ENCODE data around the gene PCDH15.
A peak's percentile ranks its signal among the peaks of the same experiment; 100 is the strongest.

PCDH15 gene

DNA sequence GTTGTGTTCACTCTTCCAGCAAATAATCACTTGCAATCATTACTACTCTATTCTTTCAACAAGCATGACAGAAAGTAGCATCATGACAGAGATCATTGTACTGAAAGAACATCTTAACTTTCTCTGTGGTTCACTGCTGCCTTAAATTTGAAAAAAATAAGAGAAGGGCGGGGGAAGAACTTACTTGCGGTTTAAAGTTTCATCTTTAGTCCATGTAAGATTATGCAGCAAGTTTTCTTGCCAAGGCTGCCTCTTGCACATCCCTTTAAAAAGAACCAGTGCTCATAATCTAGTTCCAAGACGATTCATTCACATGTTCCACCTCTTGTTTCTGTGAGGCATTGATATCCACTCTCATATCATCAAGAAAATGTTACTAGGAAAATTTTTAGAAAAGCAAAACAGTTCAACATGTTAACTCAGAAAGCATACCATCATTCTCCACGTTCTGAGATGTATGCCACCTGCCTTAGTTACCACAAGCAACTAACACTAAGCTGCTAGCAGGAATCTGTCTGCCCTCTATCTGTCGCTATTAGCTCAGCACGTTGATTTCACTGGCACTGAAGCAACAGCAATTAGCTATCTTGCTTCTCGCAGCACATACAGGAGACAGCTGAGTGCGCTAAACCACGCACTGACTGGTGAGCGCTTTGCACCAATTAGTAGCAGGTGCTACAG is at the start of gene PCDH15:
PCDH15 (minus strand) TSS at position 491 of the 681 bp plus-strand sequence. CDS start 136,969 bp downstream, outside the sequence.
- DNase-seq, result peak; percentile 56

DNA sequence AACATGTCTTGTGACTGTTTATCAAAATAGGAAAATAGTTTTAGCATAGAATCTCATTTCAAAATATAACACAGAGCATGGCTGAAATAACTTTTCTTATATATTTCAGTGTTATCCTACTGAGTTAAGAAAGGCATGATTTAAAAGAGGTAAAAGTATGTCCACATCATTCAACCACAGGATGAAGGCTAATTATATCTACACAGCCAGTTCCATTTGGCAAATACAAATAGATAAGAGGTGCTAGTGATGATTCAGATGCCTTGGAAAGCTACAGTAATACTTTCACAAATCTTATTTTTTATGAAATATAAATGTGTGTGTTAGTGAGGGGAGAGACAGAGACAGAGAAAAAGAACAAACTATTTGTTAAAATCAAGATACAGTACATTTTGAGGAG is 42.9 kb upstream of the PCDH15 start:
- DNase-seq, result no peak

DNA sequence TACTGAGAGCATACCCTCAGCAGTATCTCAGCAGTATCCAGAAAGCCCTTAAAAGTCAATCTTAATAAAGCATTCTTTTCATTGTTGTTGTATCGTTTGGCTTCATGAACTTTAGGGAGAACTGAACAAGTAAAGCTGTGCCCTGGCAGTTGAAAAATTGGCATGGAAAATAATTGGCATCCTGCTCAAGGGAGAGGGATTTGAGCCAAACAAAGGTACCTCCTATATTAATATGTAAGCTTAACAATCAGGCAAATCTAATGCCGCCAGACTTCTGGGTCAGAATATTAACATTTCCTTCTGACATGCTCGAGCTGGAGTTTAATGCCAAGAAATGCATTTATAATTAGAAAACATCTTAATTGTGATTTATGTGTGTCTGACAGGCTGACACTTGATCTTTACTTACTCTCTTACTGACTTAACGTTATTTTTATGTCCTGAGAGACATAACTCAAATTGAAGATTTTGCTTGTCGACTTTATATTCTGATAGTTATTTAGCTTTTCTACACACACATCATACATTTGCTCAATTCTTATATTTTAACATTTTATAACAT is 42.1 kb upstream of the PCDH15 start:
- no peak for DNase-seq

DNA sequence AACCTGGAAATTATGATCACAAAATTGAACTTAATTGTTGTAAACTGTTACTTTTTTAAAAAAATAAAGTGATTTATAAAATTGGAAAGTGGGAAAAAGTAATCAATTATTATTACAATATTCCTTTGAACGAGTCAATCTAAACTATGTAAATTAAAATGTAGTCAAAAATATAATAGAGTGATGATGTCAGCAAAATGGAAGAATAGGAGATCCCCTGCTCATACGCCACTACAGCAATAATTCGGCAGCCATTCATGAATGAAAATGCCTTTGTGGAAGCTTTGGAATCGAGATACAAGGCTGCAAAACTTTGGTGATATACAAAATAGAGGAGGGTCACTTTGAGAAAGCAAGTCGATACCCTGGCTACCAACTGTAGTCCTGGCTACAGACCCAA is 36.4 kb upstream of the PCDH15 start:
- no peak for DNase-seq

DNA sequence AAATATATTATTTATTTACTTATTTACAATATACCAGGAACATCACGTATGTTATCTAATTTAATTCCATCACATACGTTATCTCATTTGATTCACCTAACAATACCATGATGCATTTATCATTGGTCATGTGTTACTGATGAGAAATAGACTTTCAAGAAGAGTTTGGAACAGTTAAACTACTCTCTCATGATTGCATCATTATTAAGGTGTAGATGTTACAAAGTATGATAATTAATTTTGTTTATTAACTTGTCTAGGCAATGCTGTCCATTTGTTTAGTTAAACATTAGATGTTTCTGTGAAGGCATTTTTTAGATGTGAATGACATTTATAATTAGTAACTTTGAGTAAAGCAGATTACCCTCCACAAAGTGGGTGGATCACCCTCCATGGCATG is 32.0 kb upstream of the PCDH15 start:
- DNase-seq, result no peak

DNA sequence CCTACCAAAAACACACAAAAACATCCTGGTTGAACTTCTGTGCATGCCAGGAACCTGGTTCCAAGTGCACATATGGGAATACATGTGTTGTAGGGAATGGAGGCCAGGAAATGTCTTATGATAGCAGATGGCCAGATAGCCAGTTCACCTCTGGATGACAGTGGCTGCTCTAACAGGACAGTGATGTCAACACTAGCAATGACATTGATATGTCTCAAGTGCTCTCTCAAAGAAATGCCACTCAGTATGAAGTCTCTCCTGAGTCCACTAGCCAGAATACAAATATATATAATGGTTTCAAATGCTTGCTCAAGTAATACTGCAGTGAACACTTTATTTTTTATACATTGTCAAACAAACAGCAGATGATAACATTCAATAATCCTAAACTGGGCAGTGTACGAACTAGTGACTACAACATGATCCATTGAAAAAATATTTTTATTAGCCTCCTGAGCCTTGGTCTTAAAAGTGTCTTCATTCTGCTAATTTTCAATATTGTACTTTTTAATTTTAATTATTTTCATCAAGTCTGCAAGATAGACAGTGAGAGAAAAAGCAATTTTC is 26.0 kb upstream of the PCDH15 start:
- no peak for DNase-seq

DNA sequence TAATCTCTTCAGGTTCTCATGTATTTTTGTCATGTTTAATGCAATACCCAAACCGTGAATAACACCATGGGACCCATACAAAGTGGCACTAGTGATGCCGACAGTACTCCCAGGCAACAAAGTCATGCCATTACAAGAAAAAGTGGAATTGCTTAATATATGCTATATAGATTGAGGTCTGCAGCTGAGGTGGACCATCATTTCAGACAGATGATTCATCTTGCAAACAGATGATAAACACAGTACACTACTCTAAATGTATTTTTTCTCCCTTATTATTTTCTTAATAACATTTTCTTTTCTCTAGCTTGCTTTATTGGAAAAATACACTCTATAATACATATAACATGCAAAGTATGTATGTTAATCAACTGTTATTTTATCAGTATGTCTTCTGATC is 14.6 kb upstream of the PCDH15 start:
- DNase-seq, result no peak

DNA sequence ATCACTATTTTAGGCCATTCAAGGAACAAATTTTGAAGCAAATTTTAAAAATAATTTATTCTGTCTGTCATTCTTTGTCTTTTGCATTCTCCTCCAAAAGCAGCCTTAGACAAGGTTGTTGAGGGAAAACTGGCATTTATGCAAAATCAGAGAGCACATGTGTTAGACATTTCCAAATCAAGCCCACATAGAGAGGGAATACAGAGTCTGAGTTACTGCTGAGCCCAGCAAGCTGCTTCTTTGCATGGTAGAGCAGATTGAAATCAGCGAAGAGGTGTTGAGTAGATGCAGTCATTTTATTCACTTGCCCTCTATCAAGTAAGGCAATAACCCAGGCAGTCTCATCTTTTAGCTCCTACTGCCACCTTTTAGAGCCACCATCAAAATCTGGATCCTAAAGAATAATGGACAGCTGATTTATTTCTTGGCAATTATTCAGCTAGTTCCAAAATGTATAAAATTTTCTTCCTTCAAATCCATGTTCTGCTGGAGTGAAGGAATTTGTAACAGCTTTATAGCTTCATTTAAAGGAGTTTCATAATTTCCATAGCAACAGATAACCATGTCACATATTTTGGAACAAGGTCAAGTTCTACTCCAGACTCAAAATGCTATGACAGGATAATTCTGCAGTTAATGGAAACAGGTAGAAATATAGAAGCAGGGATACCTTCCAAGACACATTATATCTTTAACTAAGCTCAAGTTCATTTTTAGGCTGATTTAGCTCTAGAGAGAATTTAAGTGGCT is 7.3 kb upstream of the PCDH15 start:
- DNase-seq, result no peak

DNA sequence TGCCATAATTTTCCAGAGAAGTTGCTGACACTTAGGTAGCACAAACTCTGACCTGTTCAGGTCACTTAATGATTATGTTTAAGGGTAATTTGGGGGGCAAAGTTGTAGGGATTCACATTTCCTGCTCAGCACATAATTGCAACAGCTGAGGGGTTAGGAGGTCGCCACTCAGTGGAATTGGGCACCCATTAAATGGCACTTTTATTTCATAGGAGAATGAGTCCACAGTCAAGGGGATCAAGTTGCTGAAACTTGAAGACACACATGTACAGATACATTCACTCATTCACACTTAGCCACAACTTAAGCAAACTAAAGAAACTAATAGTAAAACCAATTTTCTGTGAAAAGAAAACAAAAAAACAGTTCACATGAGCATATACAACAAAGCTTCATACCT is 1.5 kb downstream of the PCDH15 start:
- no peak for DNase-seq

DNA sequence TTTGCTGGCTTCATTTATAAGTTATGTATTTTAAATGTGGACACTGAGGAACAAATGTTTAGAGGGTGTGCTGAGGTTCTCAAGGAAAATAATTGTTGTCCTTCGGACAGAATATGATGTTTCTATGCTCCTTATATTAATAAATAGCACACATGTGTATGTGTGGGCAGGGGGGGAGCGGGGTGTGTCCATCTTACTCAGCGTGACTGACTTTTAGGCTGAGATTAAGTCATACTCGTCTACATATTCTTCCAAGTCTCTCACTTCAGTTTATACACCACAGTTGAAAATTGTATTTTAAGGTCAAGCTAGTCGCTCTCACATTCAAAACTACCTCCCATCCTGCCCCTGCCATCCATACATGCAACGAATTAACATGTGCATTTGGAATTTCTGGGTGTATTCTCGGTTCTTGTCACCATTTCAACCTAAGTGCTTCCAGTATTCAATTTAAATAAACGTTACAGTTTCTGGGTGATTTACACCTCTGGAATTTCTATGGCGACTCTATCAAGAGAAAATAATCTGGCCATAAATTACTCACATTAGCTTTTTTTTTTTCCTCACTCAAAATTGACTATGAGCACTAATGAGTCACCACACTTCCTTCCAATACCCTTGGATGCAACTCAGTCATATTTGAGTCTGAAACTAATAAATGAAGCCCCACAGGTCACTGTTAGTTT is 3.3 kb downstream of the PCDH15 start:
- DNase-seq, result no peak

DNA sequence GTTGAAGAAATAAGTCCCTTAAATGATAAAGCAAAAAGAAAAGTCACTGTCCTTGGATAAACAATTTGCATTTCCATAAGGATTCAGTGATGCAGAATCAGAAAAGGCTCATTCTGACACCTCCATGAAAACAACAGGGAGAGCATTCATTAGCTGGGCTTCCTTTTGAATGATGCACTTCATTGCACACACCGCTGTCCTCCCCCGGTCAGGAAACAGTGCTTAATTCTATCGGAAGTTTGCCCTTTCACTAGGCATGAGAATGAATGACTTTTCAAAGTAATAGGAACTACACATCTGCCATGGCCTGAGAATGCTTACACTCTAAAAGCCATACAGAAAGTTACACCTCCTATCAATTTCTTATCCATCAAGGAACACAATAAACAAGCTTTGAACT is 4.2 kb downstream of the PCDH15 start:
- DNase-seq, result no peak

DNA sequence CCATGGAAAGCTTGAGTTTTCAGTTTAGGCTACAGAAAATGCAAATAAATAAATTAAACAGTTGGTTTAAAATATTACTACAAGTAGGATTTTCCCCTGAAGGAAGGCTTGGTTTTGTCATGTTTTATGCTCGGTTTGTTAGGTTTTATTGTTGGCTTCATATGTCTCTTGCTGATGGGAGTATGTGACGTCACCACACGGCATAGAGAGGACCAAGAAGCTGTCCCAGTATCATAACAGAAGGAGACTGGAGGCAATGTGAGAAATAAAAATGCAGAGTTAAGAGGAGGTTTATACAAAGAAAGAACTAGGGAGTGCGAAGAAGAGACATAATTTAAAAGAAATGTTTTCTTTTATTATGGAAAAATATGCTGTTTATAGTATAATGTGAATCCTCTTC is 24.4 kb downstream of the PCDH15 start:
- DNase-seq, result no peak

DNA sequence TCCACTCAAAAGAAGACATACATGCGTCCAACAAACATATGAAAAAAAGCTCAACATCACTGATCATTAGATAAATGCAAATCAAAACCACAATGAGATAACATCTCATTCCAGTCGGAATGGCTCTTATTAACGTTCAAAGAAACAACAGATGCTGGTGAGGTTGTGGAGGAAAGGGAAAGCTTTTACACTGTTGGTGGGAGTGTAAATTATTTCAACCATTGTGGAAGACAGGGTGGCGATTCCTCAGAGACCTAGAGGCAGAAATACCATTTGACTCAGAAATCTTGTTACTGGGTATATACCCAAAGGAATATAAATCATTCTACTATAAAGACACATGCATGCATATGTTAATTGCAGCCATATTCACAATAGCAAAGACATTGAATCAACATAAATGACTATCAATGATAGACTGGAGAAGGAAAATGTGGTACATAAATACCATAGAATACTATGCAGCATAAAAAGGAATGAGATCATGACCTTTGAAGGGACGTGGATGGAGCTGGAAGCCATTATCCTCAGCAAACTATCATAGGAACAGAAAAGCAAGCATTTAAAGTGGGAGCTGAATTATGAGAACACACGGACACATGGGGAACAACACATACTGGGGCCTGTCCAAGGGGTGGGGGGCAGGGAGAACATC is 28.4 kb downstream of the PCDH15 start:
- no peak for DNase-seq

DNA sequence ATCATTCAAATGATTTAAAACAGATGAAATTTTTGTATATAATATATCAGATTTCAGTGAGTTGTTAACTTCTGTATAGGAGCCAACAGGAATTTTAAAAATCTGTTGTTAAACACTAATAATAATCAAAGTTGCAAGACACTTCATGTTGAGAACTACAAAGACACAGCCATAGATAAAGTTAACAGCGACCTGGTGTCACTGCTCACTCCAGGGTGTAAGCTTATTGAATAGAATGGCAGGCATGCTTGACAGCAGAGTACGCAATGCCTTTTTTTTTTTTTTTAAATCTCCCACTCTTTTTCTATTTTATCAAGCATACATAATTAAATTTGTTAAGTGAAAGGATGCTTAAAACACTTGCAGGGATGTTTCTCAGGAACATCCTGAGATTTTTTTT is 32.0 kb downstream of the PCDH15 start:
- DNase-seq, result no peak

DNA sequence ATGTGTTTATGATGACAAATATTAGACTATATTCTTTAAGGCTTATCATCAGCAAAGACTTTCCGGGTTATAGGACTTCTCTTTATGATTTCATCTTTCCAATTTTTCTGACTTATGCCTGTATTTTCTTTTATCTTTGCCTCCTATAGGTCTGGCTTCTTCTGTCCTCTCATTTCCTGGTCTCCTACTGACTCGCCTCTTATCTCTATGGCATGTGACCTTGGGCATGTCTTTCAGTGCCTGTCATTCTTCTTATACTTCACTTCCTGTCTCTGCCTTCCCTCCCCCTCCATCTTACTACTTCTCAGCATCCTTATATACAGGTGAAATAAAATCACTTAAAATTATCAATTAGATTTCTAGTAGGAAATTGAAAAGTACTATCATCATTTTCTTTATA is 42.2 kb downstream of the PCDH15 start:
- no peak for DNase-seq

DNA sequence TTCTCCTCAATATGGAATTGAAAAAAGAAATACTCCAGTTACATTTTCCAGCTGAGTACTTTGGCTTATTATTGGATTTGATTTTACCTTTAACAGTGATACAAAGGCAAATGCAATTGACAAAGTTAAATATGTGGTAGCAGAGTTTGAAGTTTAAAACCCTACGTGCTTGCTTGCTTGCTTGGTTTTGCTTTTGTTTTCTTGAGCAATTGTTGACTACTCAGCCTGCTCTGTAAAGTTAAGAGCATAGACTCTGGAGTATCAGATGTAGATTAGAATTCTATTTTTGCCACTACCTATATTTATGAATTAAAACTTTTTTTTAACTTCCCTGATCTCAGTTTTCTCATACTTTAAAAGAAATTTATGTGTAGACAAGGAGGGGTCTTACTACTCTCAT is 51.4 kb downstream of the PCDH15 start:
- DNase-seq, result no peak

DNA sequence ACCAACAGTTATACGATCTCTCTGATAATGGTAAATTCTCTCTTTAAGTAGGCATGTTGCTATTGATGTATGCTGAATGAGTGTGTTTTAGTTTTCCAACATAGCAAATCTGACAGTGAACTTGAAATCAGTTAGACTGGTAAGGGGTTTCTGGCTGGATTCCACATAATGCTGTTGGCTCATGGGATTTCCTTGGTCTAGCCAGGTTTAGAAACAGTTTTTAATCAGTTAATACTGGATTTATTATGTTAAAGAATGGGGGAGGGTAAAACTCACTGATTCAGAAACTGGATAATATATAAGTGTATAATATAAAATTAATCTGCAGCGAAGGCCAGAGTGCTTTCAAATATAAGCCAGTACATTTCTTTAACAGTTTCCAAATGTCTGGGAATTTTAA is 55.6 kb downstream of the PCDH15 start:
- no peak for DNase-seq

DNA sequence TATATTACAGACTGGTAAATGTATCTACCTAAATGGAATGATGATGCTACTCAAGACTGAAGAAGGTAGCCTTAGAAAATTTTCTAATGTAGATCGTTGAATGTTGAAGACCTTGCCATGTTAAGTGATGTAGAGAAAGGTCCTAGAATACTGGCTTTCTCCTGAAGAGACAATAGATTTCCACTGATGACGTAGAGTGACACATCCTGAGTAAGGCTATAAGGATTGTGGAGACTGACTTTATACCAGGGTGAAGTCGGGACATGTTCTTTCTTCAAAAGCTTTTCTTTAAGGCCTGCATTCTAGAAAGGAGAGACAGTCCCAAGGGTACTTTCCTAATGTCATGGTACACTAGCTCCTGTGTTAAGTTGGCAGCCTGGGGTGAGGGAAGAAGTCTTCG is 58.6 kb downstream of the PCDH15 start:
- no peak for DNase-seq

DNA sequence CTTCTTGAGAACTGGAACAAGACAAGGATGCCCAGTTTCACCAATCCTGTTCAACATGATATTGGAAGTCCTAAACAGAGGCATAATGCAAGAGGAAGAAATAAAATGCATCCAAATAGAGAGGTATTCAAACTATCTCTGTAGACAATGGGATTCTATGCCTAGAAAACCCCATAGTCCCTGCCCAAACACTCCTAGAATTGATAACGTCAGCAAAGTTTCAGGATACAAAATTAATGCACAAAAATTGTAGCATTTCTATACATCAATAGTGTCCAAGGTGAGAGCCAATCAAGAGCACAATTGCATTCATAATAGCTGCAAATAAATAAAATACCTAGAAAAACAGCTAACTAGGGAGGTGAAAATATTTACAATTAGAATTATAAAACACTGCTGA is 72.5 kb downstream of the PCDH15 start:
- no peak for DNase-seq

DNA sequence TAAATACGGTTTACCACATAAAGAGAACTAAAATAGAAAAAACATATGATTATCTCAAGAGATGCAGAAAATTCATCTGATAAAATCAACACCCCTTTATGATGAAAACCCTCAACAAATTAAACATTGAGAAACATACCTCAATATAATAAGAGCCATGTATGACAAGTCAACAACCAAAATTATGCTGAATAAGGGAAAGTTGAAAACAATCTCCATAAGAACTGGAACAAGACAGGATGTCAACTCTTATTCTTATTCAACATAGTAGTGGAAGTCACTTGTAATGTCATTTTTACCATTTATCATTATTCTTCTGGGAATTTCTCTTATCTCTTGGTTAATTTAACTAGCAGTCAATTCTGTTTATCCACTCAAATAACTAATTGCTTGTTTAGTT is 79.0 kb downstream of the PCDH15 start:
- DNase-seq, result no peak

DNA sequence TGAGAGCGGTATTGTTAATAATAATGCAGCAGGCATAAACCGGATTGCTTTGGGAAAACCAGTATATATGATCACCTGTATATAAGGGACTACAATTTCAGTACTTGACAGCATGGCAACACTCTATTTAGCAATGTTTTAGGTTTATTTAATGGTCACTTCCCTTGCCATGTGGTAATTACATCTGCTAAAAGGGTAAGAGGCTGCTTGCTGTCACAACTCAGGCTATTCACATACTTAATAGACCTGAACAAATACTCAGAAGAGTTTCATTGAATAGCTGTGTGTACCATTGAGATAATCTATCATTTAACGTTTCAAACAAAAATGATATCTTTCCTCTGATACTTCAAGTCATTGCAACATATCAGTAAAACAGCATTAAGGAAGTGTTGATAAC is 90.1 kb downstream of the PCDH15 start:
- DNase-seq, result no peak

DNA sequence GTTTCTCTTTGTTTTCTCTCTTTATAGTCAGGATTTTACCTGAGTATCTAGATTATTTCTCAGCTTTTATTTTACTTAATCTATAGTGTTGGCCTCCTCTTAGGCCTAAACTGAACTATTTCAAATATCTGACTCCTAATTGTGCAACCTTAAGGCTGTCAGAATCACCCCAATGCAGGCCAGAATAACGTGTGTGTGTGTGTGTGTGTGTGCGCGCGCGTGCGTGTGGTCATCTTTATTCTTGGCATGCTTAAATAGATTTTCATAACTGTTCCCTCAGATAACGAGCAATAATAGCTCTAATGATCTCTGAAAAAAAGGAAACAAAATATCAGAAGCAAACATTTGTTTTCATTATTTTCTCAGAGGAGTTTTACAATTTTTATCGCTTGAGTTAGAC is 92.4 kb downstream of the PCDH15 start:
- no peak for DNase-seq

DNA sequence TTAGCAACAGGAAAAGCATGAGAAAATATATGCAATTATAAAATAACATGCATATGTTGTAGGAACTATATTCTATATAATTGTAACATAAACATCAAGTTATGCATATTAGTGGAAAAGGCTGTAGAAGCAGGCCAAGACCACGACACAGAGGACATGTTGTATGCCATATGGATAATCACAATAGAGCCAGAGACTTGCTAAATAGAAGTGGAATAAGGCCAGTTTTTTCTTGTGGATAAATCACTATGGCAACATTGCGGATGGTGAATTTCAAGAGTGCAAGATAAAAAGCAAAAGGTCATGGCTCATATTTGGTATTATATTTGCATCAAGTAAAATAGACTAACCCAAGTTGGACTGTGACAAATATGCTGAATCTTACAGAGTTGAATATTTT is 93.0 kb downstream of the PCDH15 start:
- DNase-seq, result no peak
